HG02938 (cell line): ENCODE data around the gene FAM3B.
"Not testable (repeated sequence)": the region's sequence is repeated elsewhere in the genome, so short reads cannot be mapped to it uniquely, and the experiment has no call there.

ENCODE experiments used
- ATAC-seq: cut with Tn5 transposase; IDR thresholded peaks from one replicate; pipeline ENCODE4 v1.9.1; 2021; ENCODE audit warnings: mild to moderate bottlenecking, moderate library complexity; ENCODE audit not compliant: unreplicated experiment

FAM3B gene

GRCh38 chr21:41316200-41317062 is at the start of gene FAM3B:
FAM3B (plus strand) TSS chr21:41316801; CDS start chr21:41316880, 79 bp downstream.
- no peak for ATAC-seq

- ATAC-seq: no peak
Measured at GRCh38 chr21:41267346-41267745, 49.3 kb upstream of the FAM3B start.

- ATAC-seq: no peak
Measured at GRCh38 chr21:41269535-41269934, 47.1 kb upstream of the FAM3B start.

GRCh38 chr21:41277196-41277595 is 39.4 kb upstream of the FAM3B start:
- no peak for ATAC-seq

GRCh38 chr21:41277846-41278245 is 38.8 kb upstream of the FAM3B start:
- ATAC-seq: no peak

GRCh38 chr21:41280115-41280919 is 36.3 kb upstream of the FAM3B start:
- ATAC-seq: no peak

GRCh38 chr21:41282412-41282811 is 34.2 kb upstream of the FAM3B start:
- no peak for ATAC-seq

GRCh38 chr21:41283211-41283818 is 33.3 kb upstream of the FAM3B start:
- no peak for ATAC-seq

GRCh38 chr21:41289431-41289830 is 27.2 kb upstream of the FAM3B start:
- ATAC-seq: no peak

GRCh38 chr21:41290106-41290799 is 26.3 kb upstream of the FAM3B start:
- ATAC-seq: no peak

- ATAC-seq: no peak
Measured at GRCh38 chr21:41294548-41295231, 21.9 kb upstream of the FAM3B start.

- no peak for ATAC-seq
Measured at GRCh38 chr21:41295721-41296254, 20.8 kb upstream of the FAM3B start.

- ATAC-seq: no peak
Measured at GRCh38 chr21:41302976-41303375, 13.6 kb upstream of the FAM3B start.

GRCh38 chr21:41304068-41304720 is 12.4 kb upstream of the FAM3B start:
- no peak for ATAC-seq

- ATAC-seq: no peak
Measured at GRCh38 chr21:41307219-41307618, 9.4 kb upstream of the FAM3B start.

- ATAC-seq: not testable (repeated sequence)
Measured at GRCh38 chr21:41313285-41314164, 3.1 kb upstream of the FAM3B start.

GRCh38 chr21:41315726-41316125 is 875 bp upstream of the FAM3B start:
- no peak for ATAC-seq

- ATAC-seq: no peak
Measured at GRCh38 chr21:41317063-41317392, 427 bp downstream of the FAM3B start.

- ATAC-seq: no peak
Measured at GRCh38 chr21:41317458-41317857, 857 bp downstream of the FAM3B start.
